IPS-11a (cell line): Measurements from ENCODE around the gene HMCN2.
"Not testable (repeated sequence)": the region's sequence is repeated elsewhere in the genome, so short reads cannot be mapped to it uniquely, and the experiment has no call there.

Experiments
- H3K4me3 ChIP-seq: one replicate; pipeline ENCODE4 v1.5.1; 2013; ENCODE audit warnings: low read depth, low read length, control low read depth

Gene HMCN2

DNA sequence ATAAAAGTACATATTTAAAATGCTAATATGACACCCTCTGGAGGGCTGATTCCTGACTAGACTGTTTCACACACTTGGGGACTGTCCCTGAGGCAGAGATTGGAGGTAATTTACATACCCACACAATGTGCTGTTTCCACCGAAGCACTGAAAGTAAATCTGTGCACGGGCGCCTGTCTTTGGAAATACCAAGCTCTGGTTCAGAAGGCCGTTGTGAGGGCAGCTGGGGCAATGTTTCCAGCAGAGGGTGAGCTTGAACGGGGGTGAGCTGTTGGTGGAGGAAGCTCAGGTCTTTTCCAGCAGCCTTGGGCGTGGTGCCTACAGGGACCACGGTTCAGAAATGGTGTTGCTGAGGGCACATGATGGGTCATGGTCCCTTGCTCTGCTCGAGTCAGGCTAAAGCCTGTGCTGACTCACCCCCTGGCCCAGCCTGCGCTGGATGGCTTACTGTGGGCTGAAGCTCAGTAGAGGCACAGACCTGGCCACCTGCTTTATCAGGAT lies 25.8 kb upstream of the HMCN2 start:
- no peak overlapping the region for H3K4me3 ChIP-seq

DNA sequence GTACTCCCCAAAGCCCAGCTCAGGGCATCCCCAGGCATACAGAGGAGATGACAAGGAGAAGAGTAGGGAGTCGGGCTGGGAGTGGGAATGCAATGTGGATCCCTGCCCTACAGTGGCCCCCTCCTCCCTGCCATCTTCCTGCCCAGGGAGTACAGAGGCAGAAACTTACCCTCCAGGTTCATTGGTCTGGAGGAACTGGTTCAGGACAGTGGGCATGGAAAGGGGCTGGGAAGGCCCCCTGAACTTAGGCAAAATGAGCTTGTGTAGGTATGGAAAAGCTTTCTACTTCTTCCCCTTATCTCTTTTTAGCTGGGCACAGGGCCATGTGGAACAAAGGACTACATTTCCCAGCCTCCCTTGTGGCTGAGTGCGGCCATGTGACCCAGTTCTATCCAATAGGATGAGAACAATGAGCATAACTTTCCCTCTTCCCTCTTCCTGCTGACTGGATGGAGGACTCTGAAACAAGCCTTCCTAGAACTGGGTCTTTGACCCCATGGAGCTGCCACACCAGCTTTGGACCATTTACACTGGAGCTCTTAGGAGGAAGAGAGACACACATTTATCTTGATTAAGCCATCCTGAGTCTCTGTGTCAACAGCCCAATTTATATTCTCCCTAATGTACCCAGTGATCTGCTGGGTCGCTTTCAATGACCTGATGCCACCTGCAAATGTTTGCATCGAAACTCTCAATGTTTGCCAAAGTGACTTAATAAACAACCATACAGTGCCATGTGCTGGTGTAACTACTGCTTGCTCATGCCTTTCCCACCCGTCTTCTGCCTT lies 25.0 kb upstream of the HMCN2 start:
- no peak overlapping the region for H3K4me3 ChIP-seq

DNA sequence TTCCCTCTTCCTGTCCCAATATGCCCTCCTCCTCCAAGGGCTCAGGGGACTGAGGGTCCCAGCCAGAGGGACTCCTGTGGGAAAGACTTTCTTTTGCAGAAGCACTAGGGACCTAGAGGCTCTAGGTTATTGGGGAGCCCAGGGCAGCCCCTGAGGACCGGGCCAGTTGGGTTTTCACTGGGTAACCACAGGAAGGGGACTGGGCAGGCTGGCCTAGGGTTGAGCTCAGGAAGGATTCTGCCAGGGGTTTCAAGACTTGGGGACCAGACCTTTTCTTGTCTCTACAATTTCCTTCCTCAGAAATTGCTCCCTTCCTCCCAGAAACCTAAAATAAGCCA lies 24.4 kb upstream of the HMCN2 start:
- no peak overlapping the region for H3K4me3 ChIP-seq

DNA sequence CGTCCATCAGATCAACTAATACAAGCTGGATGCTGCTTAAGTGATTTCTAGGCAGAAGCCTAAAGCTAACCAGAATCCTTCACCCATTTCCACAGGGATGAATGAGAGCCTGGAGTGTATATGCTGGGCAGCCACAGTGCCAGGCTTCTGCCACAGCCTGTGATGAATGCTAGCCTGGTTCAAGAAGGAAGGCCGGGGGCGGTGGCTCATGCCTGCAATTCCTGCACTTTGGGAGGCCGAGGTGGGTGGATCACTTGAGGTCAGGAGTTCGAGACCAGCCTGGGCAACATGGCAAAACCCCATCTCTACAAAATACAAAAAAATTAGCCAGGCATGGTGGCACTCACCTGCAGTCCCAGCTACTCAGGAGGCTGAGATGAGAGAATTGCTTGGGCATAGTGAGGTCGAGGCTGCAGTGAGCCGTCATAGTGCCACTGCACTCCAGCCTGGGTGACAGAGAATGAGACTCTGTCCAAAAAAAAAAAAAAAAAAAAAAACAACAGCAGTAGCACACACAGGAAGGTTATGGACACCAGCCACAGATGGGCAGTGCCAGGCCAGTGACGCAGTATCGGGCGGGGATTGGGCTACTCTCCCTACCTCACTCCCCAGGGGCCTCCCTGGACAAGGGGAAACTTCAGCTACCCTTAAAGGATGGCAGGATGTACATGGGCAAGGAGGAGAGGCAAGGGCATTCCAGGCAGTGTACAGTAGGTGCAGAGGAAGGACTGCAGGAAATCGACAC lies 23.1 kb upstream of the HMCN2 start:
- no peak overlapping the region for H3K4me3 ChIP-seq

DNA sequence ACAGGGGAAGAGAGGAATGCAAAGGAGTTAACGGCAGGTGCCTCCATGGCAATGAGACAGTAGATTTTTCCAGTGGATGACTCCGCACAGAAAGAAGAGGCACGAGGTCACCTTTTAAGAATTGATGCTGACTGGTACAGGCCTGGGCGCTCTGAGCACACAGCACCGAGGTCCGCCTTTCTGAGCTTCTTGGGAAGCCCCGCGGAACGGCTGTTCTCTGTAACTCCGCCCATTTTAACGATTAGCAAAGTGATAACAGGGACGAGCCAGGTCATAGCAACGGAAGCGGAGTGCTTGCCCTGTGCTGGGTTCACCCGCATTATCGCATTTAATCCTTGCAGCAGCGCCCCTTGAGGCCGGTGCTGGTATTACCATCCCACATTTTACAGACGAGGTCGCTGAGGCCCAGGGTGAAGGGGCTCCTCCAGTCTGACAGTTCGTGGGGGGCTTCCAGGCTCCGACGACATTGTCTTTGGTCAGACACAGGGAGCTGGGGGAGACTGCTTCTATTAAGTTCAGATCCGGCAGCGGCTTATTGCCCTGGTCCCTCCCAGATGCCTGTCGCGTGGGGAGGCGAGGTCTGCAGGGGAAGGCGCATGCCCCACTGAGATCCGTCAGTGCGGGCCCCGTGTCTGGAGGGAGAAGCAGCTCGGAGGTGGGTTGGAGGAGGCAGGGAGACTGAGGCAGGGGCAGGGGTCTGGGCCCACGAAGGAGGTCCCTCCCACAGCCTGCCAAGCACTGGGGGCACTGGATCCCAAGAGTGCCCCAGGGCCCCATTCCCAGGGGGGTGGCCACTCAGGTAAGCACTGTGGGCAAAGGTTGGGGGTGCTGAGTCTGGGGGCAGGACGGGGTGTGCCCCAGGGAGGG lies 22.3 kb upstream of the HMCN2 start:
- no peak overlapping the region for H3K4me3 ChIP-seq

DNA sequence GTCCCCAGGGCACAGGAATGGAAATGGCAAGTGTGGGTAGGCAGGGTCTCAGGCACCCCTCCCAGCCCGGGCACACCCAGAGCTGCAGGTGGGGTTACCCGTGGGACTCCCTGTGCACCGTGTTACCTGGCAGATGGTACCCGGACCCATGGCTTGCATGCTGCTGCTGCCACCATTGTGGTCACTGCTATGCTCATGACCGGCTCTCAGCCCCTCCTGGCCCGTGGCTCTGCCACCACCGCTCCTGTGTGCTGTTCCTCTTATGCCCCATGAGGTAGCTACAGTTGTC lies 21.7 kb upstream of the HMCN2 start:
- H3K4me3 ChIP-seq, result no peak overlapping the region

DNA sequence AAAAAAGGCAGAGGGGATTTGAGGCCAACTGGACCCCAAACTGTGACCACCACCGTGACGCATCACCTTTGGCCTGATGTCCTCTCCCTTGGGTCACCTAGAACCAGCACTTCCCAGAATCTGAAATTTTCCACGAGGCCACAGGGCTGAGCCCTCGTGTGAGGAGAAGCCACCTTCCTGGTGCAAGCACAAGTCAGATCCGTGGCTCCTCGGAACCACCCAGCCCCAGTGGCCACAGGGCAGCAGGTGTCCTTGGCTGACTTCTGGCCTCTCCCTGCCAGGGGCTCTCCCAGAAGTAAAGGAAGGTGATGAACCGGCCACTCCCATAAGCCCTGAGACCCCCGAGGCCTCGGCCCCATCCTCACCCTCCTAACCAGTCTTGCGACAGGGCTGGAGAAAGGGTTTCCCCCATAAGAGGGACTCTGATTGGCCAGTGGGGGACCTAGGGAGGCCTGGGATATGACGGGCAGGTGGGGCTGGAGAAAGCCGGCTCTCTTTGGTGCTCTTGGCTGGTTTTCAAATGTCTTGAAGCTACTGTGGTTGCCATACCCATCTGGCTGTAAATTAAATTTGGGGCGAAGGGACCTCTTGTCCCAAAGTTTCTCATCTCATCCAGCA lies 20.9 kb upstream of the HMCN2 start:
- H3K4me3 ChIP-seq, result no peak overlapping the region

DNA sequence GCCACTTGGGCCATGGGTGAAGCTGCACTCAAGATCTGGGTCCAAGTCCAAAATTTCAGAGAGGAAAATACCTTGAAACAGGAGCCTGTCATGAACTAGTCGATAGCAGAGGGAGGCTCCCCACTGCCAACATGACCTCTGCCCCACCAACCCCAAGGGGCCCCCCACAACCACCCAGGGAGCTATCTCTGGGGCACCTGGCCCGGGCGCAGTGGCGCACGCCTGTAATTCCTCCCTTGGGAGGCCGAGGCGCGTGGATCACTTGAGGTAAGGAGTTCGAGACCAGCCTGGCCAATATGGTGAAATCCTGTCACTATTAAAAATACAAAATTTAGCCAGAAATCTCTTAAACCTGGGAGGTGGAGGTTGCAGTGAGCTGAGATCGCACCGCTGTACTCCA lies 20.1 kb upstream of the HMCN2 start:
- no peak overlapping the region for H3K4me3 ChIP-seq

DNA sequence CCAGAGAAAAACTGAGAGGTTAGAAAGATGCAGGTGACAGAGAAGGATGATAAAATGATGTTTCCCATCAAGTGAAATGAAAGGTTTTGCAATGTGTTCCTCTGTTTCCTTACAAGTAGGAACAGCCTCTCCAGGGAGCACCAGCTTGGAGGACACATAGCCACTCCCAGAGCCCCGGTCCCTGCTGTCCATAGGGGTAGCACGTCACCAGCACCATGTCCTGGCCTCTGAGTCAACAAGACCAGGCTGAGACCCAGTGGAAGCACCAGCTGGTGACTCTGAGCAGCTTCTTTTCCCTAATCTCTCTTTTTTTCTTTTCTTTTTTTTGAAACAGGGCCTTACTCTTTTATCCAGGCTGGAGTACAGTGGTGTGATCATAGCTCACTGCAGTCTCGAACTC lies 19.4 kb upstream of the HMCN2 start:
- no peak overlapping the region for H3K4me3 ChIP-seq

DNA sequence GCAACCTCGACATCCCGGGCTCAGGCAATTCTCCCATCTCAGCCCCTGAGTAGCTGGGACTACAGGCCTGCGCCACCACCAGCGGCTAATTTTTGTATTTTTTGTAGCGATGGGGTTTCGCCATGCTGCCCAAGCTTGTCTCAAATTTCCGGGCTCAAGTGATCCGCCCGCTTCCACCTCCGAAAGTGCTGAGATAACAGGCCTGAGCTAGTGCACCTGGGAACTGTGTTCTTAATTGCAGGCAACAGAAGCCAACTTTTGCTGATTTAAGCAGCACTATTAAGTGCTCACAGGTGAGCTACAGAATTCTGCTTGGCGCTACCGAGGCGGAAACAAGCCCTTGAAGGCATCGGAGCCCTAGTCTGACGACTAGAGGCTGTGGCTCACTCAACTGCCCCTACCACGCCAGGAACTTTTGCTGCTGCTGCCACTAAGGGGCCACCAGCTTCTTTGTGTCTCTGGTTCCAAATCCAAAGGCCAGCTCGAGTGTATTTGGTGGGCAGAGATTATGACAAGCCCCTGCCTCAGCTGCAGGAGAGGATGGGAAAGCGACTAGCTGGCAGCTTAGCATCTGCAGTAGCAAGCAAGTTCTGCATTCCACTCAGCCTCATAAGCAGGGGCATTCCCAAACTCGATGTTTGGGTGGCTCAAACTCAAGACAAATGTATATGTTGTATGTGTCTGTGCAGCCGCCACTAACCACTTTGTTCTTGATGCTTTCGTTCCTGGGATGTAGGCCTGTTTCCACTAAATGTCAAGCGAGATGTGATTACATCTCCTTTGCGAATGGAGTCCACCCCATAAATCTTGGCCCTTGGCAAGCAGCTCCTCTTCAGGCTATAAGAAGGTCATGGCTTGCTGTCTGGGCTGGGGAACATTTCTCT lies 10.6 kb upstream of the HMCN2 start:
- no peak overlapping the region for H3K4me3 ChIP-seq

DNA sequence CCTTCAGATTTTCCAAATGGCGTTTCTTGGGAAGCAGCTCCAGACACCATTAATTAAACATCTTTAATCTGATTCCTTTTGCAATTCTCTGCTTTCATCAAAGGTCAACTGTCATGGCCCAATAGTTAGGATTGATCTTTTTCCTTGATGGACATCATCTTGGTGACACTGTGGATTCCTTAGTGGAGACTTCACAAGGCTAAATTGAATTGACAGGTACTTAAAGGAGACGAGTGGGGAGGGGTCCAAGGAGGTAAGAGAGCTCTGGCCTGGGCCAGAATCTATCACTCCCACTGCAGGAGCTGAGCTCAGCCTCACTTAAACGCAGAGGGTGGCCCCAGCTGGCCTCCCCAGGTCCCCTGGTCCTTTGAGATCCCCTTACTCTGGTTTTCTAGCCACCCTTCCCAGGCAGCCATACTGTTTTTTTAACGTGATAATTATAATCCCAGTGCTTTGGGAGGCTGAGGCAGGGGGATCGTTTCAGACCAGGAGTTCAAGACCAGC lies 9.9 kb upstream of the HMCN2 start:
- H3K4me3 ChIP-seq, result no peak overlapping the region

DNA sequence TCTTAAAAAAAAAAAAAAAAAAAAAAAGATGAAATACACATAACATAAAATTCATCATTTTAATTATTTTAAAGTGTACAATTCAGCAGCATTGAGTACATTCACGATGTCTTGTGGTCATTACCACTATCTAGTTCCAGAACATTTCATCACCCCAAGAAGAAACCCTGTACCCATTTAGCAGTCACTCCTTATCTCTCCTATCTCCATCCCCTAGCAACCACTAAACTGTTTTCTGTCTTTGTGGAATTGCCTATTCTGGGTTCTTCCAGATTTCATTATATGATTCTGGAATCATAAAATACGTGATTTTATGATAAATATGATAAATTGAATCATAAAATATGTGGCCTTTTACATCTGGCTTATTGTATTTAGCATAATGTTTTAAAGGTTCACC lies 8.9 kb upstream of the HMCN2 start:
- H3K4me3 ChIP-seq, result no peak overlapping the region

DNA sequence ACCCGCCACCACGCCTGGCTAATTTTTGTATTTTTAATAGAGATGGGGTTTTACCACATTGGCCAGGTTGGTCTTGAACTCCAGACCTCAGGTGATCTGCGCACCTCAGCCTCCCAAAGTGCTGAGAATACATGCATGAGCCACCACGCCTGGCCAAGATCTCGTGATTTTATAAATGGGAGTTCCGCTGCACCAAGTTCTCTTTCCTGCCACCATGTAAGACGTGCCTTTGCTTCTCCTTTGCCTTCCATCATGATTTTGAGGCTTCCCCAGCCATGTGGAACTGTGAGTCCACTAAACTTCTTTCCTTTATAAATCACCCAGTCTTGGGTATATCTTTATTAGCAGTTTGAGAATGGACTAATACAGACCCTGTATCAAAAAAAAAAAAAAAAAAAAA lies 7.4 kb upstream of the HMCN2 start:
- H3K4me3 ChIP-seq, result not testable (repeated sequence)

DNA sequence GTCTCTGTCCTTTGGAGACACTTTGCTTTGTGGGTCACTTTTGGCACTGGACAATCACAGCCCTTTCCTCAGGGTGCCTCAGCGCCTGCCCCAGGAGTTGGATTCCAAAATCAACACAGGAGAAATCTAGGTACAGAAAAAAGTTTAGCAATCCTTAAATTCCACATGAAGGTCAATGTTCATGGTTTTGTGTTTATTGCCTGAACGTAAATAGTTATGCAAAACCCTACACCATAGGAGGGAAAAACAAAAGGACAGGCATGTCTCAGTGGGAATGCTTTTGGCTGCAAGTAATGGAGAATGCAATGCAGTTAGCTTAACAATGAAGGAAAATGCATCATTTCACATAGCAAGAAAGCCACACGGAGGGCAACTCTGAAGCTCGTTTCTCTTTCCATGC lies 6.5 kb upstream of the HMCN2 start:
- no peak overlapping the region for H3K4me3 ChIP-seq

DNA sequence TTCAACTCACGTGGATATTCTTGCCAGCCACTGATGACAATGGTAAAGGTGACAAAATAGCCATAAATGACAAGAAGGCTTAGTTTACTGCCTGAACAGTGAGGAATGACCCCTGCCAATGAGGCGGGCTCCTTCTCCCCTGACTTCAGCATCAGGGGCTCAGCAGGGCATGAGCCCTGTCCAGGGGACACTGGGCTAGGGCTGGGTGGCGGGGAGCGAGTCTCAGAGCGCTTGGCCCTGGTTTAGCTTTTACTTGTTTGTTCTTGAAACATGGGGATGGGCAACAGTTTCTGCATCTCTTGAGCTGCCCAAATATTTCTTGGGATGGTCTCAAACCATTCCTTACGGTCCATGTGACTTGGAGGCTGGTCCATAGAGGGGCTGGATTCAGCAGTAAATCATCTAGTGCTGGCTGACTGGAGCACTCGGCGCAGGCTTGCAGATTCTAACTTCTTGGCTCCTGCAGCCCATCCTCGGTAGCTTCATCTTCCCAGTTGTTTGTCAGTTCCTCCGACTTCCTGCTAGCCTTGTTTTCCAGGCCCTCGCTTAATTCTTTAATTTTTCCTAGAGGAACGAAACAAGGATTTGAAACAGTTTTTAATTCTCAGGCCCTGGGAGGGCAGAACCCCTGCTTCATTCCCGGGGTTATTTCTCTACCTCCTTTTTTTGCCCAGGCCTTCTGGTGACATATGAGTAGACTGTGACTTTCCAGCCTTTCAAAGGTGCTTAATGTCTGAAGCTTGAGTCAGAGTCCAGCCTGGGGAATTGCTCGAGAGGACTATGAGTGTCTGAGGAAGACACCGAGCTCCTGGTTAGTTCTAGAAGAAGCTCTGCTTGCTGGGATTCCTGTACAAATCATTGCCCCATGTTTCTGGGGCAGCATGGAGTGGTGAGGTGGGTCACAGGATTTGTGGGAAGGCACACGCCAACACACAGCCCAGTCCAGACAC lies 4.5 kb upstream of the HMCN2 start:
- H3K4me3 ChIP-seq, result no peak overlapping the region

DNA sequence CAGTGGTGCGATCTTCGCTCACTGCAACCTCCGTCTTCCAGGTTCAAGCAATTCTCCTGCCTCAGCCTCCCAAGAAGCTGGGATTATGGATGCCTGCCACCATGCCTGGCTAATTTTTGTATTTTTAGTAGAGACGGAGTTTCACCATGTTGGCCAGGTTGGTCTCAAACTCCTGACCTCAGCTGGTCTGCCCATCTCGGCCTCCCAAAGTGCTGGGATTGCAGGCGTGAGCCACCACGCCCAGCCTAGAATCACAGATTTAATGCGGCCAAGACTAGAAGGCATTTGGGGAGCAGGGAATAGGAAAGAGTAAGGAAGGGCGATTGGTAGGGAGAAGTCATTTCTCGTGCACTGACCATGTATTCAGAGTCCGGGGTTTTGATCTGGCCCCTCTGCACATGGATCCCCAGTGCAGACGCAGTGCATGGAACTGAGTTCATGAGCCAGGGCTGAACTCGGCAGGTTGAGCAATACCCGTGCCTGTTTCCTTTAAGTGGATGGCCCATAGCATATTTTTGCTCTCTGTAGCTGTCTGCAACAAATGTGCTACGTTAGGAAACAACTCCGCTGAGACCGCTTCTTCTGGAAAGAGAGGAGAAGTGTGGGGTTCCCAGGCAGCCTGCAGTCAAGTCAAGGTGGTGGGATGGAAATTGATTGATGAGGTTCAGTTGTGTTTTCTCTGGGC lies 3.4 kb upstream of the HMCN2 start:
- H3K4me3 ChIP-seq, result no peak overlapping the region

DNA sequence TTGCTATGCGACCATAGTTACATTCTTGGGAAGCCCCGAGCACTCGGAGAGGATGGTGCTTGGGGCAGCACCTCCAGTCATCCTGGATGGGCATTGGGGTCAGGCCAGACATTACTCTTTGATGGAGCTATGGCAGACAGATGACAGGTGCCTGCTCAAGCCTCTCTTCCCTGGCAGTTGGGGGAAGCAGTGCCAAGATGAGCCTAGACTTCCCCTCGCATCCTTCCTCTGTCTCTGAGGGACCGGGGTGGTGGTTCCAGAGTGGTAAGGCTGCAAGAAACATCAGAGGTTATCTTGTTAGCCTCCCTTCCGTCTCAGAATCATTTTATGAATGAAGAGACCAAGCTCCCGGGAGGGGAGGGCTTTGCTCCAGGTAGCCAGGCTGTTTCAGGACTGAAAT lies 2.8 kb upstream of the HMCN2 start:
- no peak overlapping the region for H3K4me3 ChIP-seq

DNA sequence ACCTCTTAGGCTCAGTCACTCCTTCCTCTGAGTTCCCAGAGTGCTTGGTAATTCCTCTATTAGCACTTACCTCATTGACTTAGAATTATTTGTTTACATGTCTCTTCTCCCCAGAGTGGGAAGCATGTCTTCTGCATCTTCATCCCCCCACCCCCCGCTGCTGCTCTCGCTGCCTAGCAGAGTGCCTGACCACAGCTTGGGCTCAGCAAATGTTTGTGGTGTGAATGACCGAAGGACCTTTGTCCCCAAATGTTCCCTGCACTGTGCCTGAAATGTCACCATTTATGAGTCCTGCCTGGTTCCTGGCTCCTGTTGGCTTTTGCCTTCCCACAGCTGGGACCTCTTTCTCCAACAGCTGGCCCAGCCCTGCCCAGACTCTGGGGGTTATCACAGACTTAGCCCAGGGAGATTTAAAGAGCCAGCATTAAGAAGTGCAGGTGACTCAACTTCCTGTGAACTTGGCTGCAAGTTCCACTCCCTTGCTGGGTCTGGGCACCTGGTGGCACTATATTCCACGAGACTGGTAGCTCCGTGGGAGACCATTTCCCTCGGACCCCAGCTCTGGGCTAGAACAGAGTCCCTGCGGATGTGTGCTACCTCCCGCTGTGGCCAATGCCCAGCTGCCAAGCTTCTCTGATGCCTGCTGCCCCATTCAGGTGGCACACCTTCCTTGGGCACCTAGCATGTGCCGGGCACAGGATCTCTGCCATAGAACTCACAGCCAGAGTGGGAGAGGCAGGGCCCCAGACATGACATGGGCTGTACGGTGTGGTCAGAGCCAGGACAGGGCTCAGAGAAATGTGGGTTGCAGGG lies 1.8 kb upstream of the HMCN2 start:
- no peak overlapping the region for H3K4me3 ChIP-seq
